MCF 10A (cell line): ENCODE data around the gene NR4A3. TPM values are rescaled to one million over a fixed set of nuclear protein-coding genes. Genes with fewer than 3 reads are reported as not detected.

Experiments used
- BruUV-seq: library from RNA; stranded (reverse); fragments of 400-500 nt; replicated peaks from 2 replicates; lab custom pipeline; 2021; lab: Mats Ljungman, UMichigan
- CTCF ChIA-PET: fragments of 300-600 bp; sonication (Branson Sonifier 250); formaldehyde crosslinking; extraction: SDS; loops from one replicate; lab custom pipeline; 2021; ENCODE audit warnings: antibody characterized with exemption, inconsistent platforms; lab: Yijun Ruan, JAX
- POLR2A ChIA-PET: fragments of 300-600, 350-650 bp; sonication (Branson Sonifier 250); formaldehyde crosslinking; extraction: SDS; loops from one replicate; lab custom pipeline; 2020; ENCODE audit warnings: antibody characterized with exemption, inconsistent platforms; lab: Yijun Ruan, JAX
- DNase-seq: peaks from one replicate; pipeline ENCODE4 v3.0.0-alpha.2; 2018; ENCODE audit not compliant: unreplicated experiment
- H3K27ac Mint-ChIP-seq: one replicate; pipeline ENCODE4 v1.8.0; 2022; ENCODE audit warnings: mild to moderate bottlenecking, low read depth, mixed read lengths; ENCODE audit not compliant: unreplicated experiment
- H3K27me3 Mint-ChIP-seq: one replicate; pipeline ENCODE4 v1.8.0; 2022; ENCODE audit warnings: mixed read lengths; ENCODE audit not compliant: insufficient read depth, unreplicated experiment
- H3K36me3 Mint-ChIP-seq: one replicate; pipeline ENCODE4 v1.8.0; 2022; ENCODE audit warnings: mild to moderate bottlenecking, moderate library complexity, mixed read lengths; ENCODE audit not compliant: insufficient read depth, unreplicated experiment
- H3K4me1 Mint-ChIP-seq: one replicate; pipeline ENCODE4 v1.8.0; 2022; ENCODE audit warnings: mixed read lengths; ENCODE audit not compliant: insufficient read depth, unreplicated experiment
- H3K4me3 Mint-ChIP-seq: one replicate; pipeline ENCODE4 v1.8.0; 2022; ENCODE audit warnings: mild to moderate bottlenecking, moderate library complexity, mixed read lengths; ENCODE audit not compliant: unreplicated experiment
- H3K9me3 Mint-ChIP-seq: one replicate; pipeline ENCODE4 v1.8.0; 2022; ENCODE audit warnings: mixed read lengths; ENCODE audit not compliant: unreplicated experiment
- intact Hi-C: fragments of 100-400 bp; cut with micrococcal nuclease; formaldehyde crosslinking; loops from 2 replicates; pipeline ENCODE4 v1.14.1; 2022
- total RNA-seq: library from RNA; stranded (reverse); gene quantifications from 2 replicates; pipeline ENCODE4 v1.2.3, GENCODE V29; 2022
- TF ChIP-seq, protein P1 (sequence below): fragments of 200-600 bp; IDR thresholded peaks from one replicate; pipeline ENCODE4 v1.8.0; 2022; ENCODE audit warnings: antibody characterized with exemption, mild to moderate bottlenecking; ENCODE audit not compliant: unreplicated experiment

The NR4A3 gene
- total RNA-seq, 1 experiment from 2014 or later = 0.16 TPM

DNA sequence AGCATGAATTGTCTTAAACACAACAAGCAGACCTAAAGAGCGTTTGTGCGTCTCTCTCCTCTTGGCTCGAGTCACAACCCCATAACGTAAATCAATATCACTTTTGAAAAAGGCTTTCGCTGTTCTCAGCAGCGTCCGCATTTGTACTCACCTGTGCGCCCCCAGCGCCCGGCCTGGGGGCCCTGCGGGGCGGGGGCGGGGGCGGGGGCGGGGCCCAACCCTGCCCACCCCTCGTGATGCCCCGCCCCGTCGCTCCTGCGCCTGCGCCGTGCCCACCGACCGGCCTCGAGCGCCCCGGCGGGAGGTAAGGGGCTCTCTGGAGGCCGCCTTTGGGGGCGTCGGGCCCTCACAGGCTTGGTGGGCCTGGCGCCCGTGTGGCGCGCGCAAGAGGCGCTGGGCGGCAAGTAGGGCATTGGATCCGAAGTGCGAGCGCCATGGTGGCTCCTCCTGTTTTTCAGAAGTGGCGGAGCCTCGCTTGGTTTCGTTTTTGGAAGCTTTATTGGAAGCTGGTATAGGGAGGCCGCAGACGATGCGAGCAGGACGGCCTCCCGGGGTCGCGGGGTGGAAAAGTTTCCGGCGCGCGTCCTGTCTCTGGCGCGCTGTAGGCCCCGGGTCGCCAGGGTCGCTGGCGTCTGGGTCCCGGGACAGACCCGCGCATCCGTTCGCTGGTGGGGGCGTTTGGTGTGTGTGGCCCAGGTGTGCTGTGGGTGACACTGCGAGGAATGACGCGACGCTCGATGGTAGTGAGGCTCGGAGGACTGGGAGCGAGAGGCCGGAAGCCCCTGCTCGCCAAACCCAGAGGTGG lies 84.9 kb downstream of the NR4A3 start, which contains the start of gene STX17:
TSS of gene STX17 (plus strand) at position 252 of the 805 bp plus-strand sequence. CDS start 8,586 bp downstream, outside the sequence.
- no peaks in the 10 kb centered on the region for H3K27me3 Mint-ChIP-seq
- TF ChIP-seq, protein P1, sequence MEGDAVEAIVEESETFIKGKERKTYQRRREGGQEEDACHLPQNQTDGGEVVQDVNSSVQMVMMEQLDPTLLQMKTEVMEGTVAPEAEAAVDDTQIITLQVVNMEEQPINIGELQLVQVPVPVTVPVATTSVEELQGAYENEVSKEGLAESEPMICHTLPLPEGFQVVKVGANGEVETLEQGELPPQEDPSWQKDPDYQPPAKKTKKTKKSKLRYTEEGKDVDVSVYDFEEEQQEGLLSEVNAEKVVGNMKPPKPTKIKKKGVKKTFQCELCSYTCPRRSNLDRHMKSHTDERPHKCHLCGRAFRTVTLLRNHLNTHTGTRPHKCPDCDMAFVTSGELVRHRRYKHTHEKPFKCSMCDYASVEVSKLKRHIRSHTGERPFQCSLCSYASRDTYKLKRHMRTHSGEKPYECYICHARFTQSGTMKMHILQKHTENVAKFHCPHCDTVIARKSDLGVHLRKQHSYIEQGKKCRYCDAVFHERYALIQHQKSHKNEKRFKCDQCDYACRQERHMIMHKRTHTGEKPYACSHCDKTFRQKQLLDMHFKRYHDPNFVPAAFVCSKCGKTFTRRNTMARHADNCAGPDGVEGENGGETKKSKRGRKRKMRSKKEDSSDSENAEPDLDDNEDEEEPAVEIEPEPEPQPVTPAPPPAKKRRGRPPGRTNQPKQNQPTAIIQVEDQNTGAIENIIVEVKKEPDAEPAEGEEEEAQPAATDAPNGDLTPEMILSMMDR = no peak
- intact Hi-C loops = loop anchor here (1.0 kb wide), 1 partner anchor 85 kb away; the partner anchor contains the start of gene NR4A3
- DNase-seq = peak; percentile 81
- peak within 1 kb of the TSS; percentile 96 for H3K27ac Mint-ChIP-seq
- no peaks in the 10 kb centered on the region for H3K9me3 Mint-ChIP-seq
- peaks cover 1% of the 10 kb centered on the region for H3K36me3 Mint-ChIP-seq
- H3K4me1 Mint-ChIP-seq = peaks cover 32% of the 10 kb centered on the region
- POLR2A ChIA-PET = interaction anchor here (0.6 to 4.0 kb wide), 17 partner anchors 11 to 1582 kb away, joined by 3 to 71 read pairs (median 4); partner anchors contain the start of genes ALG2, NR4A3 and SEC61B
- TSS peak; percentile 41 for BruUV-seq
- CTCF ChIA-PET = interaction anchor here (0.6 to 0.9 kb wide), 3 partner anchors 12 to 667 kb away, joined by 3 read pairs; no protein-coding TSS in a partner anchor
- peak within 1 kb of the TSS; percentile 93 for H3K4me3 Mint-ChIP-seq

DNA sequence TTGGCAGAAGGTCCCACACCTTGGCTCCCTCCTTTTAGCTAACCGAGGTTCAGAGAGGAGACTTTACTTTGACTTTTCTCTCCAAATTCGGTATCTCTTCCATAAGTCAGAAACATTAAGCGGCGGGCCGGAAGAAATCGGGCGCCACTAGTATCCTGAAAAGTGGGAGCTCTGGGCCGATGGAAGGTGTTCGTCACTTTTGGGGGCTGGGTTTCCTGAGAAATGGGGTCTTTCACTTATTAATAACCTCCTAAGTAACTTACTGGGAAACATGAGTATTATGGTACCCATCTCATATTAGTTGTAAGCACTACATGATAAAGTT lies 85.5 kb downstream of the NR4A3 start:
- ChIA-PET CTCF (interaction anchor here (0.6 to 0.9 kb wide), 3 partner anchors 11 to 667 kb away, joined by 3 read pairs; no protein-coding TSS in a partner anchor), POLR2A (interaction anchor here (0.7 to 4.0 kb wide), 12 partner anchors 10 to 1581 kb away, joined by 3 to 71 read pairs (median 4); partner anchors contain the start of genes ALG2, NR4A3 and SEC61B)
- peak overlapping the region; percentile 96 for H3K27ac Mint-ChIP-seq
- no peak for DNase-seq
- peak overlapping the region; percentile 93 for H3K4me3 Mint-ChIP-seq
- TF ChIP-seq, protein P1 = no peak
- intact Hi-C loops = no loop called here
- H3K36me3 Mint-ChIP-seq = peaks cover 7% of the 10 kb centered on the region
- BruUV-seq = no TSS peak
- H3K27me3 Mint-ChIP-seq = no peaks in the 10 kb centered on the region
- H3K4me1 Mint-ChIP-seq = peaks cover 32% of the 10 kb centered on the region
- no peaks in the 10 kb centered on the region for H3K9me3 Mint-ChIP-seq

DNA sequence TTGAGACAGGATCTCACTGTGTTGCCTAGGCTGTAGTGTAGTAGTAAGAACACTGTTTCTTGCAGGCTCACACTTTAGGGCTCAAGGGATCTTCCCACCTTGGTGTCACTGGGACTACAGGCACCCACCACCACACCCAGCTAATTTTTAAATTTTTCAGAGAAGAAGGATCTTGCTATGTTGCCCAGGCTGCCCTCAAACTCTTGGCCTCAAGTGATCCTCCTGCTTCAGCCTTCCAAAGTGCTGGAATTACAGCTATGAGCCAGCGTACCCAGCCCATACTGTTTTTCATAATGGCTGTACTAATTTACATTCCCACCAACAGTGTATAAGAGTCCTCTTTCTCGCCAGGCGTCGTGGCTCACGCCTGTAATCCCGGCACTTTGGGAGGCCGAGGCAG lies 89.9 kb downstream of the NR4A3 start:
- DNase-seq = no peak
- TF ChIP-seq, protein P1 = no peak
- Mint-ChIP-seq H3K36me3 (peaks cover 21% of the 10 kb centered on the region), H3K9me3 (no peaks in the 10 kb centered on the region), H3K27ac (no peak overlapping the region), H3K4me1 (peaks cover 26% of the 10 kb centered on the region), H3K4me3 (no peak overlapping the region), H3K27me3 (no peaks in the 10 kb centered on the region)
- no TSS peak for BruUV-seq
- ChIA-PET CTCF (interaction anchor here (1.0 kb wide), 1 partner anchor 19 kb away, joined by 4 read pairs; no protein-coding TSS in a partner anchor), POLR2A (no interaction called here)
- intact Hi-C loops = loop anchor here (1.0 kb wide), 1 partner anchor 24 kb away; no protein-coding TSS in a partner anchor

Other genes with a start within 250 kb of the NR4A3 start
- gene STX17, start 84.8 kb downstream of the NR4A3 start, total RNA-seq = 32.4 and 37.2 TPM in 2 replicates